ENCODE results near the gene CCDC124.

- TF ChIP-seq EZH2 (IDR thresholded peaks at IDR 0.05; ENCODE audit: insufficient read depth, low read length): no peak
- no peak for TF ChIP-seq CTCF (IDR thresholded peaks at IDR 0.05; ENCODE audit: insufficient read depth, low read depth, low read length)
Observed at GRCh38 chr19:17942181-17942580, 9.4 kb downstream of the CCDC124 start.
